Loucy (cell line): Measurements from ENCODE around the gene ZDHHC19.

Source experiments
- H2AFZ ChIP-seq: fragments of 200-600 bp; sonication (generic); 2 replicates; pipeline ENCODE4 v1.6.0; 2016; ENCODE audit warnings: antibody characterized with exemption, mild to moderate bottlenecking, low read length, moderate library complexity
- H3F3A ChIP-seq: fragments of 200-600 bp; 2 replicates; pipeline ENCODE4 v1.6.0; 2016; ENCODE audit warnings: antibody characterized with exemption, low read depth, mild to moderate bottlenecking
- H3K27me3 ChIP-seq: fragments of 200-600 bp; sonication (generic); 2 replicates; pipeline ENCODE4 v1.6.1; 2014; ENCODE audit warnings: low read length, mild to moderate bottlenecking; ENCODE audit not compliant: insufficient read depth, poor library complexity, severe bottlenecking
- H3K36me3 ChIP-seq: fragments of 200-600 bp; sonication (generic); 2 replicates; pipeline ENCODE4 v1.6.1; 2016; ENCODE audit warnings: low read length; ENCODE audit not compliant: insufficient read depth
- H3K4me1 ChIP-seq: fragments of 200-600 bp; sonication (generic); 2 replicates; pipeline ENCODE4 v1.5.1; 2014; ENCODE audit warnings: low read length, mild to moderate bottlenecking; ENCODE audit not compliant: insufficient read depth, poor library complexity, severe bottlenecking
- H3K4me2 ChIP-seq: fragments of 200-600 bp; sonication (generic); 2 replicates; pipeline ENCODE4 v1.6.0; 2014; ENCODE audit warnings: antibody characterized with exemption, low read length, low read depth, mild to moderate bottlenecking; ENCODE audit not compliant: poor library complexity, severe bottlenecking
- H3K4me3 ChIP-seq: fragments of 200-600 bp; sonication (generic); 2 replicates; pipeline ENCODE4 v1.5.1; 2014; ENCODE audit warnings: low read length, mild to moderate bottlenecking, mixed read lengths; ENCODE audit not compliant: poor library complexity, severe bottlenecking
- H3K79me2 ChIP-seq: fragments of 200-600 bp; sonication (generic); 2 replicates; pipeline ENCODE4 v1.6.1; 2014; ENCODE audit warnings: low read length; ENCODE audit not compliant: insufficient read depth
- H3K9ac ChIP-seq: fragments of 200-600 bp; sonication (generic); 2 replicates; pipeline ENCODE4 v1.6.0; 2014; ENCODE audit warnings: mild to moderate bottlenecking, low read depth, low read length, moderate library complexity; ENCODE audit not compliant: poor library complexity, severe bottlenecking
- H3K9me2 ChIP-seq: fragments of 200-600 bp; sonication (generic); replicated peaks from 2 replicates; pipeline ENCODE4 v1.6.1; 2016; ENCODE audit warnings: low read depth, low read length, mixed read lengths
- H3K9me3 ChIP-seq: fragments of 200-600 bp; sonication (generic); 2 replicates; pipeline ENCODE4 v1.6.1; 2014; ENCODE audit warnings: mild to moderate bottlenecking, antibody characterized with exemption, low read length, low read depth; ENCODE audit not compliant: insufficient read depth
- H4K20me1 ChIP-seq: fragments of 200-600 bp; sonication (generic); 2 replicates; pipeline ENCODE4 v1.6.0; 2014; ENCODE audit warnings: antibody characterized with exemption, low read length, mild to moderate bottlenecking; ENCODE audit not compliant: insufficient read depth, poor library complexity, severe bottlenecking
- CTCF ChIP-seq: fragments of 200-600 bp; sonication (generic); conservative IDR thresholded peaks from 2 replicates; pipeline ENCODE4 v1.5.1; 2014; ENCODE audit warnings: mild to moderate bottlenecking, antibody characterized with exemption, low read length
- EZH2phosphoT487 ChIP-seq: fragments of 200-600 bp; IDR thresholded peaks from 2 replicates; pipeline ENCODE4 v1.6.1; 2018; ENCODE audit warnings: antibody characterized with exemption, mild to moderate bottlenecking, moderate library complexity, borderline replicate concordance

The ZDHHC19 gene

GRCh38 chr3:196162679-196163078 is 48.5 kb downstream of the ZDHHC19 start:
- Histone ChIP-seq H4K20me1 (no peaks in the 10 kb centered on the region), H2AFZ (no peak overlapping the region), H3K27me3 (no peaks in the 10 kb centered on the region), H3K9me3 (no peaks in the 10 kb centered on the region), H3K4me2 (no peak overlapping the region), H3K9ac (no peak overlapping the region), H3F3A (no peaks in the 10 kb centered on the region), H3K9me2 (no peaks in the 10 kb centered on the region), H3K4me3 (no peak overlapping the region), H3K36me3 (no peaks in the 10 kb centered on the region), H3K79me2 (no peaks in the 10 kb centered on the region), H3K4me1 (peaks cover 19% of the 10 kb centered on the region)
- no peak for TF ChIP-seq CTCF
- TF ChIP-seq EZH2phosphoT487 = no peak

- Histone ChIP-seq H3K9ac (peak overlapping the region; percentile 70), H3K36me3 (no peaks in the 10 kb centered on the region), H3F3A (no peaks in the 10 kb centered on the region), H3K27me3 (no peaks in the 10 kb centered on the region), H3K4me3 (peak overlapping the region; percentile 61), H3K4me2 (peak overlapping the region; percentile 69), H2AFZ (no peak overlapping the region), H4K20me1 (no peaks in the 10 kb centered on the region), H3K9me3 (no peaks in the 10 kb centered on the region), H3K9me2 (no peaks in the 10 kb centered on the region), H3K79me2 (no peaks in the 10 kb centered on the region), H3K4me1 (peaks cover 22% of the 10 kb centered on the region)
- TF ChIP-seq CTCF (no peak), EZH2phosphoT487 (no peak)
Measured at GRCh38 chr3:196159952-196160804, 51.0 kb downstream of the ZDHHC19 start.

- Histone ChIP-seq H3K9ac (peak overlapping the region; percentile 70), H3K9me3 (no peaks in the 10 kb centered on the region), H3K36me3 (no peaks in the 10 kb centered on the region), H3K4me1 (peaks cover 22% of the 10 kb centered on the region), H4K20me1 (no peaks in the 10 kb centered on the region), H2AFZ (no peak overlapping the region), H3K4me2 (peak overlapping the region; percentile 69), H3K9me2 (no peaks in the 10 kb centered on the region), H3K4me3 (peak overlapping the region; percentile 61), H3K79me2 (no peaks in the 10 kb centered on the region), H3K27me3 (no peaks in the 10 kb centered on the region), H3F3A (no peaks in the 10 kb centered on the region)
- TF ChIP-seq CTCF (no peak), EZH2phosphoT487 (no peak)
Measured at GRCh38 chr3:196159526-196159925, 51.7 kb downstream of the ZDHHC19 start.
